ENCODE measurements around the gene CSPG4. TPM values are rescaled to one million over a fixed set of nuclear protein-coding genes. Genes with fewer than 3 reads are reported as not detected.
"Not testable (repeated sequence)": the region's sequence is repeated elsewhere in the genome, so short reads cannot be mapped to it uniquely, and the experiment has no call there.

CSPG4 gene
- total RNA-seq, 2 donors from 2014 or later, result 0.02 TPM; not detected in 1

DNA sequence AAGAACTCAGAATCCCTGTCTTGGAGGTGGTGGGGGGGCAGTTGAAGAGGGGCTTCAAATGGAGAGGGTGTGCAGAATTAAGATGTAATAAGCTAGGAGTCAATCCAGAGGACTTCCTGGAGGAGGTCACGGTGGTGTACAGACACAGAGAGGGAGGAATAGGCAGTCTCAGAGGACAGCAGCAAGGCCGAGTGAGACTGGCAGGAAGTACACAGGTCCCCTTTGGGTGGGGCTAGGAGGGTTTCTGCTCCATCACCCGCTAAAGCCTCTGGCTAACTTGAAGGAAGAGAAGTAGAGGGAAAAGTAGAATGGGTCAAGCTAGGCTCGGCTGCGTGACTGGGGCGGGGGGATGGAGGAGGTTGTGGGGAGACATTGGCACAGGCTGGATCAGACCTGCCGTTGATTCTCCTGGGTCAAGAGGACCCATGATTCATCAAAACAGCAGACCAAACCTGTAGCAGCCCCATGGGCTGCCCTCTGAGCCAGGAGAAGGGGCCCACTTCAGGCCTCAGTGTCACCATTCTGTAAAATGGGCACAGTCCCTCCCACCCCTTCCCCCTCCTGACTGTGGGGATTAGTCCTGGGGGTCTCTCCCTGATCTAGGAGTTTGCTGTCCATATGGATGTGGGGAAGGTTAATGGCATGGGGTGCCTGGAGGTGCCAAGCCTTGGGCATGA is 16.9 kb downstream of the CSPG4 start:
- H3K27ac Mint-ChIP-seq, result peak overlapping the region; percentile 56
- ATAC-seq (replicated peaks), result no peak
- H3K27me3 Mint-ChIP-seq, result peaks cover 19% of the 10 kb centered on the region
- H3K4me1 Mint-ChIP-seq, result peaks cover 4% of the 10 kb centered on the region
- no peaks in the 10 kb centered on the region for H3K9me3 Mint-ChIP-seq
- no peaks in the 10 kb centered on the region for H3K36me3 Mint-ChIP-seq (ENCODE audit: low read depth)
- H3K4me3 Mint-ChIP-seq, result no peak overlapping the region

- H3K4me3 Mint-ChIP-seq, result no peak overlapping the region
- H3K9me3 Mint-ChIP-seq, result no peaks in the 10 kb centered on the region
- H3K36me3 Mint-ChIP-seq (ENCODE audit: low read depth), result no peaks in the 10 kb centered on the region
- peaks cover 19% of the 10 kb centered on the region for H3K27me3 Mint-ChIP-seq
- peaks cover 4% of the 10 kb centered on the region for H3K4me1 Mint-ChIP-seq
- peak overlapping the region; percentile 56 for H3K27ac Mint-ChIP-seq
- no peak for ATAC-seq (replicated peaks)
Measured at GRCh38 chr15:75695220-75695619, 17.4 kb downstream of the CSPG4 start.

- peaks cover 19% of the 10 kb centered on the region for H3K27me3 Mint-ChIP-seq
- peaks cover 4% of the 10 kb centered on the region for H3K4me1 Mint-ChIP-seq
- H3K9me3 Mint-ChIP-seq, result no peaks in the 10 kb centered on the region
- peak overlapping the region; percentile 56 for H3K27ac Mint-ChIP-seq
- ATAC-seq (replicated peaks), result no peak
- no peaks in the 10 kb centered on the region for H3K36me3 Mint-ChIP-seq (ENCODE audit: low read depth)
- no peak overlapping the region for H3K4me3 Mint-ChIP-seq
Measured at GRCh38 chr15:75694241-75695182, 18.1 kb downstream of the CSPG4 start.

DNA sequence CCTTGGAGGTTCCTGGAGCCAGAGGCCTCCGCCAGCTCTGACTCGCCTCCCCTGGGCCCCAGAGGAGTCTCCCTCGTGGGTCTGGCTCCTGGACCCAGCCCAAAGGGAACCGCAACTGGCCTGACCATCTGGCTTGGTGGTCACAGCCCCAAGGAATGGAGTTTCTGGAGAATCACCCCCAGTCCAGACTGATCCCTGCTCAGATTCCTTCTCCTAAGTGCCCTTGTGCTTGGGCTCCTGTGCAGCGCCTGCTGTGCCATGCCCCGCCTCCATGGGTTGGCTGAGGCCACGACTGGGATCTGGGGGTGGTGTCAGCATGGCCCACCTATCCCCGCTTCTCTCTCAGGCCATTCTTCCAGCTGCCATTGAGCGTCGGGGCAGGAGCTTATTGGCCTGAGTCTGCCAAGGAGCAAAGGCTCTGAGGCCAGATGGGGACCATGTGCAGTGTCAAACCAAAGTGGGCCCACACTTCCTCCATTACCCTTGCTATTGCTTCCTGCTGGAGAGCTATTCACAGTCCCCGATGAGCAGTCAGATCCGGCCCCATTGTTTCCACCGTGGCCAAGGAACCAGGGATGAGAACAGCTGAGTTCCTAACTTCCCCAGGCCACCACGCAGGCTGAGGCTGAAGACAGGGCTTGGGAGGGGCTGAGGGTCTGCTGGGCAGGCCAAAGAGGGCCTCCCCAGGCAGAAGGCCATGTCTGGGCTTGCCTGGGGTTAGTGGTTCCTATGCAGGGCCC is 19.0 kb downstream of the CSPG4 start:
- Mint-ChIP-seq H3K4me1 (peaks cover 4% of the 10 kb centered on the region), H3K27ac (no peak overlapping the region), H3K36me3 (ENCODE audit: low read depth) (no peaks in the 10 kb centered on the region), H3K27me3 (peaks cover 19% of the 10 kb centered on the region), H3K9me3 (no peaks in the 10 kb centered on the region), H3K4me3 (no peak overlapping the region)
- no peak for ATAC-seq (replicated peaks)

GRCh38 chr15:75693028-75693427 is 19.6 kb downstream of the CSPG4 start:
- peaks cover 19% of the 10 kb centered on the region for H3K27me3 Mint-ChIP-seq
- H3K36me3 Mint-ChIP-seq (ENCODE audit: low read depth); ATAC-seq (replicated peaks); H3K27ac Mint-ChIP-seq; H3K4me1 Mint-ChIP-seq; H3K4me3 Mint-ChIP-seq; H3K9me3 Mint-ChIP-seq: not testable (repeated sequence)

DNA sequence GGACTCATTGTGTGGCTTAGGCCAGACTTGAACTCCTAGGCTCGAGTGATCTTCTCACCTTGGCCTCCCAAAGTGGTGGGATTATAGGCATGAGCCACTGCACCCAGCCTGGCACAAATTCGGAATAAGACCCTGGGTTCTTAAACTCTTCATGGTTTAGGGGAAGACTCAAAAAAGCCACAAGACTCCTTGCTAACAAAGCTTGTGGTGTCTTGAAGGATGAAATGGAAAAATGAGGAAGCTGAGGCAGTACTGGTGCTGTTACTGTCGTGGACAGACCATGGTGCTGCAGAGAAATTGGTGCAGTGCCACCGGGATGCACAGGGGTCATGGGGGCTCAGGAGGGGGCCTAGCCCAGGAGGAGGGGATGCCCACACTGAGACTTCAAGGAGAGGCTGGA is 20.3 kb downstream of the CSPG4 start:
- not testable (repeated sequence) for H3K27ac Mint-ChIP-seq; H3K4me3 Mint-ChIP-seq; H3K9me3 Mint-ChIP-seq; H3K36me3 Mint-ChIP-seq (ENCODE audit: low read depth); H3K4me1 Mint-ChIP-seq; ATAC-seq (replicated peaks)
- peaks cover 15% of the 10 kb centered on the region for H3K27me3 Mint-ChIP-seq

GRCh38 chr15:75689429-75689828 is 23.2 kb downstream of the CSPG4 start:
- not testable (repeated sequence) for H3K4me1 Mint-ChIP-seq; H3K4me3 Mint-ChIP-seq; H3K36me3 Mint-ChIP-seq (ENCODE audit: low read depth); H3K9me3 Mint-ChIP-seq; ATAC-seq (replicated peaks); H3K27ac Mint-ChIP-seq; H3K27me3 Mint-ChIP-seq

GRCh38 chr15:75688831-75689230 is 23.8 kb downstream of the CSPG4 start:
- Mint-ChIP-seq H3K36me3 (ENCODE audit: low read depth) (no peaks in the 10 kb centered on the region), H3K27me3 (peaks cover 6% of the 10 kb centered on the region), H3K4me1 (no peaks in the 10 kb centered on the region), H3K4me3 (no peak overlapping the region), H3K9me3 (no peaks in the 10 kb centered on the region), H3K27ac (no peak overlapping the region)
- ATAC-seq (replicated peaks), result no peak

- Mint-ChIP-seq H3K9me3 (no peaks in the 10 kb centered on the region), H3K36me3 (ENCODE audit: low read depth) (no peaks in the 10 kb centered on the region), H3K27me3 (peaks cover 6% of the 10 kb centered on the region), H3K4me3 (no peak overlapping the region), H3K27ac (no peak overlapping the region), H3K4me1 (no peaks in the 10 kb centered on the region)
- no peak for ATAC-seq (replicated peaks)
Measured at GRCh38 chr15:75688278-75688557, 24.4 kb downstream of the CSPG4 start.

GRCh38 chr15:75687486-75688277 is 25.0 kb downstream of the CSPG4 start:
- H3K36me3 Mint-ChIP-seq (ENCODE audit: low read depth), result no peaks in the 10 kb centered on the region
- no peaks in the 10 kb centered on the region for H3K9me3 Mint-ChIP-seq
- H3K27ac Mint-ChIP-seq, result no peak overlapping the region
- peaks cover 6% of the 10 kb centered on the region for H3K27me3 Mint-ChIP-seq
- no peak overlapping the region for H3K4me3 Mint-ChIP-seq
- ATAC-seq (replicated peaks), result no peak
- H3K4me1 Mint-ChIP-seq, result no peaks in the 10 kb centered on the region

DNA sequence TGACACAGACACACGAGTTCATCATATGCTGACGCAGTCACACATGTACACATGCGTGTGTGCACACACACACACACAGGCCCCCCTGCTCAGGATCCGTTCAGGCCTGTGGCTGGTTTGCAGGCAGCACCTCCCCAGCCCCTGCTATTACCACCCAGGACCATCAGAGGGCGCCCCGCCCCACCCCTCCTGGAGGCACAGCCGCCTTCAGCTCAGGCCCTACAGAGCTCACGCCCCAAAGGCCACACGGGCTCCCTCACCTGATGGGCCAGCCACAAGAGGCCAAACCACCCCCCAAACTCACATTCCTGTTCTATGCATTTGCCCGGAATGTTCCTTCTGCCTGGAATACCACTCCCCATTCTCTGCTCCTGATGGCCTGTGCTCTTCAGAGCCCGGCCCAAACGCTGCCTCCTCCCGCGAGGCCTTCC is 26.4 kb downstream of the CSPG4 start:
- H3K9me3 Mint-ChIP-seq; H3K27me3 Mint-ChIP-seq; H3K27ac Mint-ChIP-seq; H3K4me1 Mint-ChIP-seq; H3K36me3 Mint-ChIP-seq (ENCODE audit: low read depth); H3K4me3 Mint-ChIP-seq: not testable (repeated sequence)
- ATAC-seq (replicated peaks), result peak; percentile 82

DNA sequence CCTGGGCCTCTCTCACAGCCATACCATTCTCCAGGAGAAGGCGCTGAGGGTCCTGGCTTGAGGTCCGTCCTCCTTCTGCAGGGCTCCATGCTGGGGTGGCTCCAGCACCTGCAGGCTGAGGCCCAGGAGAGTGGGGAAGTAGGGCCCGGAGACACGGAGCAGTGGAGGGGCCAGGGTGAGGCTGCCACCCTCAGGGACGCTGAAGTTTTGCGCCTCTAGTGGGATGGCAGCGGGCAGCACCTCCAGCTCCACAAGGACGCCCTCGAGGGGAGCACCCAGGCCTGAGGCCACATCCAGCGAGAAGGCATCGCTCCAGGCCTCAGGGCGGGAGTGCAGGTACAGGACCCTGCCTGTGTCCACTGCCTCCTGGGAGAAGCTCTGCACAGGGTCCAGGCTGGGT is 27.5 kb downstream of the CSPG4 start:
- no peaks in the 10 kb centered on the region for H3K27me3 Mint-ChIP-seq
- no peaks in the 10 kb centered on the region for H3K4me1 Mint-ChIP-seq
- H3K36me3 Mint-ChIP-seq (ENCODE audit: low read depth), result no peaks in the 10 kb centered on the region
- no peak overlapping the region for H3K4me3 Mint-ChIP-seq
- ATAC-seq (replicated peaks), result no peak
- H3K9me3 Mint-ChIP-seq, result no peaks in the 10 kb centered on the region
- H3K27ac Mint-ChIP-seq, result no peak overlapping the region

- no peaks in the 10 kb centered on the region for H3K4me1 Mint-ChIP-seq
- no peaks in the 10 kb centered on the region for H3K9me3 Mint-ChIP-seq
- H3K4me3 Mint-ChIP-seq, result no peak overlapping the region
- no peaks in the 10 kb centered on the region for H3K27me3 Mint-ChIP-seq
- H3K36me3 Mint-ChIP-seq (ENCODE audit: low read depth), result no peaks in the 10 kb centered on the region
- ATAC-seq (replicated peaks), result no peak
- no peak overlapping the region for H3K27ac Mint-ChIP-seq
Measured at GRCh38 chr15:75684648-75685047, 28.0 kb downstream of the CSPG4 start.

DNA sequence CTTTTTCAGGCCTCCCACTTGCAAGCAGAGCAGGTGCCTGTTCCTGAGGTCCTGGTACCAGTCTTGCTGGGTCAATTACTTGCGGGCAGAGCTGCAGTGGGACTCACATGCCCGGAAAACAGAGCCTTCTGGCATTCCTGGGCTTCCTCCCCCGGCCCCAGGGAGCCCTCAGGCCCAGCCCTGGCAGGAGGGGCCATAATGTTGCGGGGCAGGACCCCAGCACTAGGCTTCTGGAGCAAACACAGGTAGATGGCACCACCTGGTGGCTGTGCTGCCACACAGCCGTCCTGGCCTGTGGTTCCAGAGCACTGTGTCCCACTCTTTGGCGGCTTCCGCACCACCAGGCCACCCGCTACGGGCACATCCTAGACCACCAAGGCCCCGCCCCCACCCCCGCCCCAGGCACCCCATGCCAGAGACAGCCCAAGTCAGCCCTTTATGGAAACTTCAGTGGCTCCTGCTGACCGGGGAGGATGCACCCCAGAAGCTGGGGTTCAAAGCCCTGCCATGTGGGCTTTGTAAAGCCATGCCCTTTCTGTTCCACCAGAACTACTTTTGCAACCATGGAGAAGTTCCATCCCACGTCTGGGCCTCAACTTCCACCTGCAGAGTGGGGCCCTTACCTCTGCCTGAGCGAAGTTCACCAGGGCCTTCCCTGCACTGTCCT is 28.9 kb downstream of the CSPG4 start:
- not testable (repeated sequence) for H3K4me1 Mint-ChIP-seq; H3K4me3 Mint-ChIP-seq; H3K36me3 Mint-ChIP-seq (ENCODE audit: low read depth); H3K27ac Mint-ChIP-seq; H3K27me3 Mint-ChIP-seq; H3K9me3 Mint-ChIP-seq
- peak; percentile 85 for ATAC-seq (replicated peaks)
